Measurements from ENCODE around the gene LKAAEAR1.
A peak's percentile ranks its signal among the peaks of the same experiment; 100 is the strongest.

The LKAAEAR1 gene

DNA sequence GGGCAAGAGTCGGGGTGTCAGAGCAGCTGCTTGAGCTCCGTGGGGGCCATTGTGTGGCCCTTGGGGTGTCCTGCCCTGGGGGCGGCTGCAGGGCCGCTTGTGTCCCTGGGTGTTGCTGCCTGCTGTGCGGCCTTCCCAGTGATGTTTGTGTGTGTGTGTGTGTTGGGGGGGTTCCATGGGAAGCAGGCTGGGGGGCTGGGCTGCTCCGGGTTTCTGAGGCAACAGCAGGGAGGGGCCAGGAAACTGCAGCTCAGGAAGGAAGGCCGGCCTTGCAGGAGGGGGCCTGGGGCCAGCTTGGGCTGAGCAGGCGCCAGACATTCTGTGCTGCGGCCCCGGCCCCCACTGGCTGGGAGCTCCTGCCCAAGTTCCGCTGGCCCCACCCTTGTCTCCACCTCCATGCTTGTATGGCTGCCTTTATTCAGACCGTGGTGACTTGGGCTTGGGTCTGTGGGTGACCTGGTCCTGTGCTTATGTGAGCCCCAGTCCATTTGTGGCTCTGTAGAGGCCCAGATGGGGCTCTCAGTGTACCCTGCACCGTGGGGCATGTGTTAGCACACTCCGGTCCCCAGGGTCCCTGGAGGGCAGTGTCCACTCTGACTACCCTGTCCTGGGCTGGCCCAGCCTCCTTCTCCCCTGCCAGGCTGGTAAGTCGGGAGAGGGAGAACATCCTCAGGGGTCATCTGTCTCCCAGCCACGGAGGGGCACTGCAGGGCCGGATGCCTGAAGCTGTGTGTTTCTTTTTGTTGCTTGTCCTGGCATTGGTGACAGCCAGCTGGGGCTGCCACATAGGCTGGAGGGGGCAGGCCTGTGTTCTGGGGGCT is 30.1 kb downstream of the LKAAEAR1 start:
- peak in 1 of 56 donors; percentile 21 for DNase-seq

- DNase-seq, result no peak
These were observed 31.0 kb downstream of the LKAAEAR1 start for GRCh38 chr20:64052987-64053840.

- DNase-seq, result no peak
These were observed 31.9 kb downstream of the LKAAEAR1 start for GRCh38 chr20:64052326-64052722.

DNA sequence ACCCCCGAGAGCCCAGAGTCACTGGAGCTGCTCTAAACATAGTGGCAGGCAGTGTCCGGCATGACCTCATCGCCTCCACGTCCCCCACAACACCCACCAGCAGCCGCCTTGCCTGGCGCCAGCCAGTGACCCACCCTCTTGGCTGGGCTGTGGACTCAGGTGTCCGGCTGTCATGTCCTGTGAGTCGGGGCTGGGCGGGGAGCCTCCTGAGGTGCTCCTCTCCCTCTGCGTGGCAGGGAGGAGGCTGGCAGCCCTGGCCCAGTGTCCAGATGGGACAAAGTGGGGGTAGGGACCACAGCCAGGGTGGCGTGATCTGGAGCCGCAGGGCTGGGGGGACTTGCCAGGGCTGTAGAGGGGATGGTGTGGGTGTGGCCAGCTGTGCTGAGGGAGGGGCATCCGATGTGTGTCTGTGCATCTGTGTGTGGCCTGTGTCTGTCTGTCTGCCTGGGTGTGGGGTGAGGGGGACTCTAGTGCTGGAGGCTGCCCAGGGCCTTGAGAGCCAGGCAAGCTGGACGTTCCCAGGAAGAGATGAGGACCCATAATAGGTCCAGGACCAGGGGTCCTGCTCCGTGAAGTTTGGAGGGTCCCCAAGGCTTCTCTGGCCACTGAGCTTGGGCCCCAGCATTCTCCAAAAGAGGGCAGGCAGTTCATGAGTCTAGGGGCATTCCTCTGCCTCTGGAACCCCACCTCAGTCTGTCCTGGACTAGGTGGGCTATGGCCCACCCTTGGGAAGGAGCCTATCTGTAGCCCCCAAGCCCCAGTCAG is 32.5 kb downstream of the LKAAEAR1 start:
- no peak for DNase-seq

DNA sequence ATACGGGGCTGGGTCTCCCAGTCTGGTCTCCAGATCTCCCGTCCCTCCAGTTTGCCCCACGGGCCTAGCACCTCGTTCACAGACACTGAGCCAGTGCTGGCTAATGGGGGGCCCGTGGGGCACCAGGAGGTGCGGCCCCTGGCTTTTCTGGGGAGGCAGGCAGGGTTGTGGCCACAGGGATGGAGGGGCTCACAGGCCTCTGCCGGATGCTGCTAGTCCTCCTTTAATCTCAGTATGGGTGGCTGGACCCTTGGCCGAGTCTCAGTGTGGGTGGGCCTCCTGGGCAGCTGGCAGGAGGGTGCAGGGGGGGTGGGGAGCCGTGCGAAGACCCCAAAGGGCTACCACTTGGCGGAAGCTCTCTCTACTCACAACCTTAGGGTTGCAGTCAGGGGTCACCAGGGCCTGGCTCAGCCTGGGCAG is 33.2 kb downstream of the LKAAEAR1 start:
- DNase-seq, result no peak

DNA sequence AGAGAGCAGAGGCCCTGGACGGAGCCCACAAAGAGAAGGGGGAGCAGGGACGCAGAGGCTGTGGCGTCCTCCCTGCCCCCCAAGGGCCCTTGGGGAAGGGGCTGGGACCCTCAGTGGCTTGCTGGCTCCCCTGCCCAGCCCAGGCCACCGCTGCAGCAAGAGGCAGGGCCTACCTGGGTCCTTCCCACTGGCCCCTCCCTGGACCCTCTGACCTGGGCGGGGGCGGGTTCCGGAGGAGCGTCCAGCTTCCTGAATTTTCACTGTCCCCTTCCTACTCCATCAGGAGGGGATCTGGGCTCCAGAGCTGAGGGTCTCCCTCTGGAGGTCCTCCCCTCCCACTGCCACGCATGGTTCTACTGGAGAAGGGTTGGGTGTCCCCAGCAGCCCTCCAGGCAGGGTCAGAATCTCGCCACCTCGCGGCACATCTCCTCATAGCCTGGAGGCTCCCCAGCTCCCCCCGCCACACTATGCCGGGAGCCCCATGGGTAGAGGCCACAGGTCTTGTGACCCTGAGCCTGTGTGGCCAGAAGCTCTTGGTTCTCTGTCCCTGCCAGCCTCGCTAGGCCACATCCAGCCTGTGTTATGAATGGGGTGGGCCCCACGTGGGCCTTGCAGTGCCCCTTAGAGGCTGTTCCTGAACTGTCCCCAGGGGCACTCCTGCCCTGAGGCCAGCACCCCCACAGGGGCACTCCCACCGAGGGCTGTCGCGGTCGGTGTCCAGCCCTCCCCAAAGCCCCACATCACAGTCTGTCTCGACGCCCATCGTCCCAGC is 33.8 kb downstream of the LKAAEAR1 start:
- no peak for DNase-seq

DNA sequence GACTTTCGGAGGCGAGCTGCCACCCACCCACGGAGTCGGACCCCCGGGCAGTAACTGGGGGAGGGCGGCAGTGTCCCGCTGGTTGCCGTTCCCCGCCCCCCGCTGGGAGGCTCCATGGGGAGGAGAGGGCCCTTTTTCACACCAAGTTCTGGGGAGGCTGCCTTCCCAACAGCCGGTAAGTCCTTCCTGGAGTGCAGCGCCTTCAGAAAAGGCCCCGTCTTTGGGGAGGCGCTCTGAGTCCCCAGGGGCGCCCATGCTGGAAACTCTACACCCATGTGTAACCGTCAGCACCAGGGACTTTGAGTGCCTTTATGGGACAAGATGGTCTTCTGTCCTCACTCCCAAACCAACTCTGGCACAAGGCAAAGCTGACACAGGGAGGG is 34.3 kb downstream of the LKAAEAR1 start:
- DNase-seq, result no peak

DNA sequence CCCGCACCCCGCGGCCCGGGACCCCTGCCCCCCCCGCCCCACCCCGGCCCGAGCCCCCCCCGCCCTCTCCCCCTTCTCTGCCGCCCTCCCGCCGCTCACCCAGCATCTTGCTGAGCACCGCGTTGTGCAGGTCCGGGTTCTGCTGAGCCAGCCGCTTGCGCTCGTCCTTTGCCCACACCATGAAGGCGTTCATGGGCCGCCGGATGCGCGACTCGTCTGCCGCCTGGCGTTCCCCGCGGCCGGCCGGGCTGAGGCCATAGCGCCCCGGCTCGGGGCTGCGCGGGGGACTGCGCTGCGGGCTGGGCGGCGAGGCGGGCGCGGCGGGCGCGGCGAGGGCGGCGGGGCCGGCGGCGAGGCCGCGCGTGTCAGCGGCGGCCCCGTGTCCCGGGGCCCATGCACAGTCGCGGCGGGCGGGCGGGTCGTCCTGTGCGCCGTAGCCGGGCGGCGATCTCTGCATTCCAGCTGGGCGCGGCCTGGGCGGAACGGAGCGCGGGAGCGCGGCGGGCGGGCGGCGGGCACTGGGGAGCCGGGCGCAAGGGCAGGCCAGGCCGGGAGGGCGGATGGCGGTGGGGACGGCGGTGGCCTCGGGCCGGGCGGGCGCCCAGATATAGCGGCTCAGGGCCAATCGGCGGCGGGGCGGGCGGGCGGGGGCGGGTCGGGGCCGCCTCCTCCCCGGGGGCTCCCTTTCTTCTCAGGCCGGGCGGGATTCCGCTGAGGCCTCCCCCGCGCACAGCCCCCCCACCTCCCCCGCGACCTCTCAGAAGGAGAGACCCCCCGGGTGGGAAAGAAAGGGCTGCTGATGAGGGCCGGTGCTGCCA is 34.9 kb downstream of the LKAAEAR1 start, which contains the start of gene SOX18:
TSS of gene SOX18 (minus strand) at position 580 of the 818 bp plus-strand sequence. CDS start at position 457, 123 bp downstream.
- peak in 1 of 56 donors; percentile 13 for DNase-seq

- DNase-seq, result no peak
These were observed 35.7 kb downstream of the LKAAEAR1 start for GRCh38 chr20:64048402-64049044.

DNA sequence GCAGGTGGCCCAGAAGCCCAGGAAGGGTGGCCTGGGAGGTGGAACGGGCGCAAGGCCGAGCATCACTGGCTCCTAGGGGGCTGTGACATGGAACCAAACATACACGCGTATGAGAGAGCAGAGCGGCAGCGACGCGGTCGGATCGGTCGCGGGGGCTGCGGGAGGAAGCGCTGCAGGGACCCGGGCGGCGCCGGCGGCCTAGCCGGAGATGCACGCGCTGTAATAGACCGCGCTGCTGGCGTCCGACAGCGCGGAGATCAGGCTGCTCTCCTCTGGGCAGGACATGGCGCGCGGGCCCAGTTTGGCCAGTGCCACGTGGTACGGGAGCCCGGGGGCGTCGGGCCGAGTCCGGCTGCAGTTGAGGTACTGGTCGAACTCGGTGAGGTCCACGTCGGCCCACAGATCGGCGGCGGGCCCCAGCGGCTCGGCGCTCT is 36.2 kb downstream of the LKAAEAR1 start:
- no peak for DNase-seq

DNA sequence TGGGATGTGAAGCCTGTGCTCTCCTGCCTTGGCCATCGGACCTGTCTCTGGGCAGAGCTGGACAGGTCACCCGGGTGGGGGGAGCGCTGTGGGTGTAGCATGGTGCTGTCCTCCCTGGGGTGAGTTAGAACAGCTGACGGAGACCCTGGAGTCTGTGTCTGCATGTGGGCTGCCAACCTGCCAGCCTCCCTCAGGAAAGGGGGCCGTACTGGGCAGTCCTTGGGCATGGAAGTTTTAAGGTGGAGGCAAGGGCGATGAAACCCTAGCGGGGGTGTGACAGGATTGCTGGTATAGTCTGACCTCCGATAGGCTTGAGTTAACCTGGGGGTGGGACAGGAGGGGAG is 37.2 kb downstream of the LKAAEAR1 start:
- no peak for DNase-seq

DNA sequence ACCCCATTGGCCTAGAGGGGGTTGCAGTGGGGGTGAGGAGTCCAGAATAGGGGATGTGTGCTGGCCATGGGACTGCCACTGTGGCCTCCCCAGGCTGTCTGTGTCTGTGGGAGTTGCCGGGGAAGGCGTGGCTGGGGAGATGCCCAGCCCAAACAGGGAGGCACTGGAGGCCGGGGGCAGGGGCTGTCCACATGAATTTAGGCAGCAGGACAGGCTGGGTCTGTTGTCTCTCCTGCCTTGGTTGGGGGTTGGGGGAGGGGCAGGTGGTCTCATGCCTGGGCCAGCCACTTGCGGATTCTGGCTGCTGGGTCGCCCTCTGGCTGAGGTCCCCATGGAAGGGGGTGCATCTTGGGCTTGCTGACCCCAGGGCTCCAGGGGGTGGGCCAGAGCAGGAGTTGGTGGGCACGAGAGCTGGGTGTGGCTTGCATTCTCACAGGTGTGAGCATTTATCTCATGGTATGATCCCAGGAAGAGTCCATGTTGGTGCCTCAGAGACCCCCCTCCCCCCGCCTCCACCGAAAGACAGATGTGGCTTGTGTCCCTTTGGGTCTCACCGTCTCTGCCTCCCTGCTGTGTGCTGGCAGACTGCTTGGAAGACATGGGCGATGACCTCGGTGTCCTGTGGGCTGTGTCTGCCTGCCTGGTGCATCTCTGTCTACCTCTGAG is 38.7 kb downstream of the LKAAEAR1 start:
- DNase-seq, result no peak

- no peak for DNase-seq
These were observed 39.5 kb downstream of the LKAAEAR1 start for GRCh38 chr20:64044484-64045247.

GRCh38 chr20:64043768-64044167 is 40.4 kb downstream of the LKAAEAR1 start:
- DNase-seq, result no peak

GRCh38 chr20:64042054-64042781 is 42.0 kb downstream of the LKAAEAR1 start:
- DNase-seq, result no peak

GRCh38 chr20:64041781-64042053 is 42.5 kb downstream of the LKAAEAR1 start:
- no peak for DNase-seq

GRCh38 chr20:64041040-64041780 is 43.0 kb downstream of the LKAAEAR1 start:
- no peak for DNase-seq
